ENCODE results near the gene TBC1D2B. TPM values are rescaled to one million over a fixed set of nuclear protein-coding genes. Genes with fewer than 3 reads are reported as not detected.

The TBC1D2B gene
- total RNA-seq, 1 experiment from 2014 or later, result 17.6 TPM

- no peak overlapping the region for H3K14ac ChIP-seq (ENCODE audit: insufficient read depth, low read length)
- no peaks in the 10 kb centered on the region for H3K27me3 ChIP-seq (ENCODE audit: insufficient read depth, low read length)
- H3K9ac ChIP-seq (ENCODE audit: extremely low read depth, insufficient read length, low read length), result no peak overlapping the region
- WGBS (ENCODE audit: extremely low coverage, insufficient read length, low lambda C conversion rate), result no CpG with 5 or more reads among the region's 12 CpGs
- no peak overlapping the region for H3K56ac ChIP-seq (ENCODE audit: insufficient read length, low read depth, low read length)
- H2AK5ac ChIP-seq (ENCODE audit: insufficient read length, low read length), result no peak overlapping the region
- H2BK5ac ChIP-seq (ENCODE audit: insufficient read length, low read length), result no peak overlapping the region
- no peak overlapping the region for H3K18ac ChIP-seq (ENCODE audit: insufficient read length, low read depth, low read length)
- Mint-ChIP-seq H3K4me3 (no peak overlapping the region), H3K27me3 (ENCODE audit: low read depth) (peaks cover 2% of the 10 kb centered on the region; the same call in 1 of the 2 replicates), H3K27ac (no peak overlapping the region; a peak in 1 of 7 replicates), H3K4me1 (peaks cover 6 to 18% of the 10 kb centered on the region in 2 experiments; a peak in 3 of 4 replicates), H3K36me3 (ENCODE audit: insufficient read depth in 1 of 3, low read depth in 3 of 3) (no peaks in the 10 kb centered on the region), H3K9me3 (no peaks in the 10 kb centered on the region)
- no peak for TF ChIP-seq CTCF (conservative IDR thresholded peaks at IDR 0.05)
- no peak overlapping the region for H2BK120ac ChIP-seq (ENCODE audit: low read depth, low read length, poor library complexity, severe bottlenecking)
- H4K20me1 ChIP-seq (ENCODE audit: control insufficient read depth, insufficient read depth, insufficient read length), result no peaks in the 10 kb centered on the region
- no peaks in the 10 kb centered on the region for H3K4me1 ChIP-seq (ENCODE audit: insufficient read depth, low read length)
- H4K5ac ChIP-seq (ENCODE audit: insufficient read length, low read depth, low read length), result no peak overlapping the region
- no peak overlapping the region for H3K23ac ChIP-seq (ENCODE audit: insufficient read length, low read depth, low read length)
- no peaks in the 10 kb centered on the region for H3K23me2 ChIP-seq (ENCODE audit: insufficient read length, low read depth, low read length, poor library complexity, severe bottlenecking)
- no peak overlapping the region for H4K8ac ChIP-seq (replicated peaks; ENCODE audit: insufficient read length, low read depth, low read length)
- no peak overlapping the region for H2BK12ac ChIP-seq (ENCODE audit: insufficient read length, low read depth, low read length)
- no peaks in the 10 kb centered on the region for H3K79me2 ChIP-seq (ENCODE audit: insufficient read depth, low read length)
- H3K4ac ChIP-seq (ENCODE audit: low read depth, low read length), result no peak overlapping the region
- no peak for DNase-seq
- H3K27ac ChIP-seq (ENCODE audit: insufficient read length, low read depth, low read length), result no peak overlapping the region
- no peak overlapping the region for H2BK20ac ChIP-seq (ENCODE audit: low read depth, low read length, poor library complexity, severe bottlenecking)
- no peaks in the 10 kb centered on the region for H3K79me1 ChIP-seq (ENCODE audit: insufficient read depth, low read depth, low read length, poor library complexity, severe bottlenecking)
- H2AFZ ChIP-seq (ENCODE audit: low read length), result no peak overlapping the region
- H3K4me2 ChIP-seq (ENCODE audit: insufficient read depth, insufficient read length, low read length), result no peak overlapping the region
- H3T11ph ChIP-seq (ENCODE audit: low read length), result no peak overlapping the region
- no peak overlapping the region for H4K91ac ChIP-seq (ENCODE audit: insufficient read length, low read depth, low read length)
- no peak overlapping the region for H2BK15ac ChIP-seq (ENCODE audit: low read depth, low read length)
- no peaks in the 10 kb centered on the region for H3K9me3 ChIP-seq (ENCODE audit: control insufficient read depth, low read depth, low read length)
These were observed 86.5 kb downstream of the TBC1D2B start for GRCh38 chr15:77991029-77991406.

Data from H9 (cell line).